ENCODE measurements around the gene CDH12.
"Not testable (repeated sequence)": the region's sequence is repeated elsewhere in the genome, so short reads cannot be mapped to it uniquely, and the experiment has no call there.

Gene CDH12

GRCh38 chr5:22250528-22250927, 602.6 kb downstream of the CDH12 start:
- no peak for DNase-seq

GRCh38 chr5:22249209-22249729, 603.9 kb downstream of the CDH12 start:
- DNase-seq: no peak

GRCh38 chr5:22245770-22246169, 607.4 kb downstream of the CDH12 start:
- no peak for DNase-seq

DNA sequence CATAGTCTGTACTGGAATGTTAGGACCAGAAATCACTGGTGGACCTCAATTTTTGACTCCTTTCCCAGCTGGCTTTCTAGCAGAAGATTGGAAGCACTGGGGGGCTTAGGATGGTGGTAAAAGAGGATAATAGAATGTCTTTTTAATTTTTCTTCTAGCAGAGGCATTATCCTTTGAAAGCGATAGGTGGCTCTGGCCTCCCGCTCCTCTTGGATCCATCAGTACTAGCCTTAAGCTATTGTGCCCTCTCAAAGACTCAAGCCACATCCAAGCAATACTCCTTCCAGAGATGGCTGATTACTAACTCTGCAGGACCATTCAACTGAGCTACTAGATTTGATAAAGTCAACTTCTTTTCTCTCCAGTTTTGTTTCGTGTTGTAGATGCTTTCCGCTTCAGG, 610.6 kb downstream of the CDH12 start:
- DNase-seq: no peak

- no peak for DNase-seq
Measured at GRCh38 chr5:22238047-22238446, 615.1 kb downstream of the CDH12 start.

- DNase-seq: no peak
Measured at GRCh38 chr5:22226423-22226822, 626.7 kb downstream of the CDH12 start.

- no peak for DNase-seq
Measured at GRCh38 chr5:22223079-22223478, 630.1 kb downstream of the CDH12 start.

DNA sequence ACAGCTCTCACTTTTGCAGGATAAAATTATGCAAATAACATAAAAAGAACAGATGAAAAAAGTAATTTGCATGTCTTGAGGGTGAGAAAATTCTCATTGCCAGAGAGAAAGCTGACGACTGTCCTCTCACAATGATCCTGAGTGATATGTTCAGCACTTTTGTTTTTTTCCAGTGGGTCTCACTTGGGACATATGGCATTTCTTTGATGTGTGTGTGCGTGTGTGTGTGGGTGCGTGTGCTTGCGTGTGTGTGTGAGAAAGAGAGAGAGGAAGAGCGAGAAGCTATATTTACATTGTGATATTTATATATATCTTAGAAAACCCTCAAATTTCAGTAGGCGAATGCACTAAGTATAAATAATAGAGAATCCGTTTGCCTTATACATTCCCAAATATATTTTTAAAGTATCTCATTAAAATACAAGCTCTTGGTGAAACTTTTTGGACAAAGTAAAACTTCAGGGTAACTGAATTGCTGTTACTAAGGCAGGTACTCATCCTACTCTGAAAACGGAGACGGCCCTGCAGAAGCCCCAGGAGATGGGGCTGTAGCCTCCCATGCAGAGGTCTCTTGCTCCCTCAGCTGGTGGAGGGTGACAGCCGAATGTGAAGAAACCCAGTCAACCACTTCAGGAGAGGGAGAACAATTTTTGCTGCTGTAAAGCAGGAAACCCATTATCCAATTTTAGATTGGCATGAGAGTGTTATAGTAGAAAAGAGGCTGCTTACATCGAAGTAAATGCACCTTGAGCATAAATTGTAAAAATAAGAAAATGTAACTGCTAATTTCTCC, 639.2 kb downstream of the CDH12 start:
- peak; percentile 24 for DNase-seq

GRCh38 chr5:22212254-22212991, 640.7 kb downstream of the CDH12 start:
- DNase-seq: not testable (repeated sequence)

DNA sequence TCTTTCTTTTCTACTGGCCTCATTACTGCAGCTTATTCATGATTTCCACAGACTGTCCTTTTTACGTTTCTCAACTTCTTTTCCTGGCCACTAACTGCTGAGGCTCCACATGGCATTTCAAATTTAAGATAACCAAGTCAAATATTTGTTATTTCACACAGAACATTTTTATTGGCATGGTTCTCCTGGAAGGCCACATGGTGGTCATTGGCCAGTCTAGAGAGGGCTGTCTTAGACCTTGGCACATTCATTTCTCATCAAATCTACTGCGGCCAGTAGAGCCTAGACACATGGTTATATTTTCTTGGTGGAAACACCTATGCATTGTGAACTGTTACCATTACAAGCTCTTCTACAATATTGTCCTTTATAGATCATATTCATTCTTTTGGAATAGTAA, 644.7 kb downstream of the CDH12 start:
- DNase-seq: not testable (repeated sequence)

GRCh38 chr5:22188651-22189050, 664.5 kb downstream of the CDH12 start:
- not testable (repeated sequence) for DNase-seq

GRCh38 chr5:22187632-22188228, 665.4 kb downstream of the CDH12 start:
- not testable (repeated sequence) for DNase-seq

GRCh38 chr5:22169226-22169625, 683.9 kb downstream of the CDH12 start:
- DNase-seq: not testable (repeated sequence)

DNA sequence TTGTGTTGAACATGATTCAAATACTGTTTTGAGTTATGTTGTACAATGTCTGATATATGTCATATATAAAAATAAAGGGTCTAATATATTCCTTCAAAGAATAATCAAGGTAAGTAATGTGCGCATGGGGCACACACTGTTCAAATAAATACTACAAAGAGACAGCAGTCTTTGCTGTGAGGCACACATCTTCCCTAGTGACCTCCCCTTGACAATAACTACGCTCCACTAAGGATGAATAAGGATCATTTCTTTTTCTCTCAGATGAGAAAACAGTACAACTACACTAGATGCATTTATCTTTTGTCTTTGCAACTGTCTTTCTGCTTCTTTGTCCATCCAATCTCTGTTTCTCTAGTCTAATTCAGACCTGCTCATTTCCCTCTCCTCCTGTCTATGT, 684.4 kb downstream of the CDH12 start:
- DNase-seq: not testable (repeated sequence)

GRCh38 chr5:22165931-22166330, 687.2 kb downstream of the CDH12 start:
- not testable (repeated sequence) for DNase-seq

GRCh38 chr5:22164910-22165748, 688.0 kb downstream of the CDH12 start:
- not testable (repeated sequence) for DNase-seq

GRCh38 chr5:22156953-22157352, 696.2 kb downstream of the CDH12 start:
- DNase-seq: not testable (repeated sequence)

DNA sequence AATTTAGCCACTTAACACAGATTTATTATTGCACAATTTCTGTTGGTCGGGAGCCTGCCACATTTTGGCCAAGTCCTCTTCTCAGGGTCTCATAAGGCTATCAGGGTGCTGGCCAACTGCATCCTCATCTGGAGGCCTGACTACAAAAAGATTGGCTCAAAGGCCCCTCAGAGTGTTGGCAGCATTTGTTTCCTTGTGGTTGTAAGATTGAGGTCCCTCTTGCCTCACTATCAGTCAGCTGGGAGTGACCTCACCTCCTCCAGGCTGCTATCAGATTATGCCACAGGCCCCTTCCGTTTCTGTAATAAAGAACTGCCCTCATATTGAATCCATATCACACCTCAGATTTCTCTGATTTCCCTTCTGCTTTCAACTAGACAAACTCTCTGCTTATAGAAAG, 698.4 kb downstream of the CDH12 start:
- not testable (repeated sequence) for DNase-seq

DNA sequence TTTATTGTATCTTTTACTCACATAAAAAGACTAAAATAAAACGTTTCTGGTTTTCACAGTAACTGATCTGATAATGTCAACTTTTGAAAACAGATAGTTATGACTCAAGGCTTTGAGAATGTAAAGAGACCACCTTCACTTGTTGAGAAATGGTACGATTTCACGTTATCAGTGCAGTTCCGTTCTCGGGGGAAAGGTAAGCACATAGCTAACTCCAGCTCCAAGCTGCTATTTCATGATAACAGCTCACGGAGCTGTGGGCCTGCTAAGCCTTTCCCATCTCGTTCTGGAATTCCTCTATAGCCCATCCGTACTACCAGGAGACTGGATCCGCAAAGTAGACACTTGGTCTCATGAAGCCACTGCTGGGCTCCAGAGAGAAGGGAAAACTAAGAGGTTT, 701.3 kb downstream of the CDH12 start:
- DNase-seq: not testable (repeated sequence)

GRCh38 chr5:22140418-22140817, 712.7 kb downstream of the CDH12 start:
- DNase-seq: not testable (repeated sequence)

- DNase-seq: not testable (repeated sequence)
Measured at GRCh38 chr5:22139662-22140300, 713.4 kb downstream of the CDH12 start.

DNA sequence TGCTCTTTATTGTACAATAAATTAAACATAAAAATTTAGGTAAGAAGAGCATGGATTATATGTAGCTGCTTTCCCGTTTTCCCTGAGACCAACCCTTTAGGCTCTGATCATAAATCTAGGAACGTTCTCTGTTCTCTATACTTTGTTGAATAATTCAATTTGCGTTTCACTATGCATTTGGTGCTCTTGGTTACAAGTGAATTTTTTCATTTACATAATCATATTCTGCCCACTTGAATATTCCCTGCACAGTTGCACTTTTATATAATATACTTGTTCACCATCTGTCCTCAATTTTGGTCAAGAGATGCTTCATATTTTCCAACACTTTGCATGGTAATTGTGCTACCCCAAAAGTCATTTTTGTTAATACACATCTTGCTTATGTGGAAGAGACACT, 741.8 kb downstream of the CDH12 start:
- no peak for DNase-seq
